Kidney capillary endothelial cell (primary cell): ENCODE measurements around the gene KIF4A.

ENCODE experiments used
- DNase-seq: peaks from one replicate; pipeline ENCODE4 v3.0.0-alpha.2; 2018; ENCODE audit warnings: low spot score

The KIF4A gene

DNA sequence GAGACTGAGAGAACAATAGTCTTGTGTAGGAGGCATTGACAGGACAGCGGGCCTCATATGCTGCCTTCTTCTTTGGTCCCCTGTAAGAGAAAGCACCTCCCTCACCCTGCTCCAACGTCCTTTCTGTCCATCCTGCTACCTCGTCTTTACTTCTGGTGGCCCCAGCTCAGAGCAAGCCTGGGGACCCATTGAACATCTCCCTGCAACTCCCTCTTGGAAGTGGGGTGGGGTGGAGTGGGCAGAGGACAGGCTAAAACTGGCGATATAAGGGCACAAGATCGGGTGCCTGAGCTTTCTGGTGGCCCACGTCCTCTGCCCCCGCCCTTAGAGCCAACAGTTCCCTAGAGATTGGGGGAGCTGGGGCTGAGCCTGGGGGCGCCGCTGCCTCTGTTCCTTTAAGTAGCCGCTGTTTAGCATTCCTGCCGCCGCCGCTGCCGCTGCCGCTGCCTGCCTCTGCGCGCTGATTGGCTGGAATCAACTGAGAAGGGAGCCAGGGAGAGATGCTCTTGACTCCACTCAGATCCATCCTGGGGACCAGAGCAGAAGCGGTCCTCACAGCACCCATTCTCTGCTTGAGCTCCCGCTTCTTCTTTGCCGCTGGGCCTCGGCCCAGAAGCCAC, 154.5 kb downstream of the KIF4A start, which contains the start of gene DLG3:
DLG3 (plus strand) TSS at position 510 of the 620 bp plus-strand sequence. CDS start 367 bp downstream, outside the sequence.
- DNase-seq = no peak

DNA sequence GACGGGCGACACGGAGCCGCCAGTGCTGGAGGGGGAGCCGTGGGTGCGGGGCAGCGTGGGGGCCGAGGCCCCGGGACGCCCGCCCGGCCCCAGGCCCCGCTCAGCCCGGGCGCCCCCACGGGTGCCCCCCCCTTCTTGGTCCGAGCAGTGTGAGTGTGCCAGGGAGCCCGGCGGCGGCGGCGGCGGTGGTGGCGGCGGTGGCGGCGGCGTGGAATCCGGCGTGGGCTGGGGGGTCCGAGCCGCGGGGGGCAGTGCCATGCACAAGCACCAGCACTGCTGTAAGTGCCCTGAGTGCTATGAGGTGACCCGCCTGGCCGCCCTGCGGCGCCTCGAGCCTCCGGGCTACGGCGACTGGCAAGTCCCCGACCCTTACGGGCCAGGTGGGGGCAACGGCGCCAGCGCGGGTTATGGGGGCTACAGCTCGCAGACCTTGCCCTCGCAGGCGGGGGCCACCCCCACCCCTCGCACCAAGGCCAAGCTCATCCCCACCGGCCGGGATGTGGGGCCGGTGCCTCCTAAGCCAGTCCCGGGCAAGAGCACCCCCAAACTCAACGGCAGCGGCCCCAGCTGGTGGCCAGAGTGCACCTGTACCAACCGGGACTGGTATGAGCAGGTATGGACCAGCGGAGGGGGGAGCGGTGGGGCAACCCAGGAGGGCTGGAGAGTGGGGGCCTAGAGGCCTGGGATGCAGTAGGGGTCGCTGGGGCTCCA, 155.2 kb downstream of the KIF4A start:
- no peak for DNase-seq

DNA sequence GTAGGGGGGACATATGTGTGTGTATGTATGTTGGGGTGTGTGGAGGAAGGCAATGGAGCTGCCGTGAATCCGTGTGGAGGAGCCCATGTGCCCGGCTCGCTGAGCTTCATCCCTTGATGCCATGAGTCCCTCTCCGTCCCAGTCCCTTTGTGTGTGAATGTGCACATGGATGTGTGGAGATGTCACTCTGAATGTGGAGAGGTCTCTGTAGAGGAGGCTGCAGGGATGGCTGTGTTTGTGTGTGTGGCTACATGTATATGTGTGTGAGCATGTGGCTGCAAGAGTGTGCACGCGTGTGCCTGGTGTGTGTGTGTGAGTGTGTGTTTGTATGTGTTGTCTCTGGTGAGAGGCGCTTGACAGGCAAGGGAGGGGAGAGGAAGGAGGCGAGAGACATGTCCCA, 156.0 kb downstream of the KIF4A start:
- no peak for DNase-seq

DNA sequence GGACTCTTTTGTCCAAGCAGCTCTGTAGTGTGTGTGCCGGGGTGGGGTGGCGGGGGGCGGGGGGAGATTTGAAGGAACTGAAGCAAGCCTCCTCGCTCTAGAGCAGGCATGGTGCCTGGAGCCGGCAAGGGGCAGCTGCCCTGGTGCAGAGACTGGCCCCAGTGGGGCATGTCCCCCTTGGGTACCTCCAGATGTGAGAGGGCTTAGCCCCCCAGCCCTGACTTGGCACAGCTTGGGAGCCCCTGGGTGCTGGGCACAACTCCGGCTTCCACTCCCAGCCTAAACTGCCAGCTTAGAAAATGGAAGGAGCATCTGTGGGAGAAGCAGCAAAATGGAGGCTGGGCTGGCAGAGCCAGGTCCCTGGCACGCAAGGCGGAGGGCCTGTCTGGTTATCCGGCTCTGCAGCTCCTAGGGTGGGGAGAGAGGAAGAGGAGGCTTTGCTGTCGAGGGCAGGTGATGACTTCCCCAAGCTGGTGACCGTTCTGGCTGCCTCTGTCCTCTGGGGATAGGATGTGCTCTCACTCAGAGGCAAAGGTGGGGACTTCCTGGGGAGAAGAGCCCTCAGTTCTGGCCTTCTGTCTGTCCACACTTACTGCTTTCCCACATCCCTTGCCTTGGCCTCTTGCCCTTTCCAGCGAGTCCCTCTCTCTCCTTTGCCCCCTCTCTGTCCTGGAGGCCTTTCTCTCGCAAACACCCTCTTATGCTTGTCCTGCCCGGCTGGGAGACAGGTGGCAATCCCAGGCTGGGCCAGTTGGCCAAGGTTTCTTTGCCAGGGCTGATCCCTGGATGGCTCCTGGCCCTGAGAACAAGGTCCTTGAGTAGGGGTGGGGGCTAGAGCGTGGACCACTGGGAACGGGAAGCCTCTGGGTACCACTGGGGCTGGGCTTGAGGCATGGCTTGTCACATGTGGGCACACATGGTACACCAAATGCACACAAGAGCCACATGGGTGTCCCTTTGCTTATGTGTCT, 156.8 kb downstream of the KIF4A start:
- no peak for DNase-seq

DNA sequence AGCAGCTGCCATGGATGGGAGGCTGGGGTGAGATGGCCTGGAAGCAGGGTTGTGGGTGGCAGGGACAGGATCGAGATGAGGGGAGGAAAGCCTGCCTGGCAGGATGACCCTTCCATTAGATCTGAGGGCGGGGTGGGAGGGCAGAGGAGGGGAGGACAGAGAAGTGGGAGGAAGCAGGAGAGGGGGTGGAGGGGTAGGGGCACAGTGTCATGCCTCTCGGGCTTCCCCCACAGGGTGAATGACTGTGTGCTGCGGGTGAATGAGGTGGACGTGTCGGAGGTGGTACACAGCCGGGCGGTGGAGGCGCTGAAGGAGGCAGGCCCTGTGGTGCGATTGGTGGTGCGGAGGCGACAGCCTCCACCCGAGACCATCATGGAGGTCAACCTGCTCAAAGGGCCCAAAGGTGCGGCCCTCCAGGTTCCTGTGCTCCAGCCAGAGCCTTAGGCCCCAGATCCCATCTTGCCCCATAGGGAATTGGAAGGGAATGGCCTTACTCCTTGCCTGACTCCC, 159.6 kb downstream of the KIF4A start:
- no peak for DNase-seq

DNA sequence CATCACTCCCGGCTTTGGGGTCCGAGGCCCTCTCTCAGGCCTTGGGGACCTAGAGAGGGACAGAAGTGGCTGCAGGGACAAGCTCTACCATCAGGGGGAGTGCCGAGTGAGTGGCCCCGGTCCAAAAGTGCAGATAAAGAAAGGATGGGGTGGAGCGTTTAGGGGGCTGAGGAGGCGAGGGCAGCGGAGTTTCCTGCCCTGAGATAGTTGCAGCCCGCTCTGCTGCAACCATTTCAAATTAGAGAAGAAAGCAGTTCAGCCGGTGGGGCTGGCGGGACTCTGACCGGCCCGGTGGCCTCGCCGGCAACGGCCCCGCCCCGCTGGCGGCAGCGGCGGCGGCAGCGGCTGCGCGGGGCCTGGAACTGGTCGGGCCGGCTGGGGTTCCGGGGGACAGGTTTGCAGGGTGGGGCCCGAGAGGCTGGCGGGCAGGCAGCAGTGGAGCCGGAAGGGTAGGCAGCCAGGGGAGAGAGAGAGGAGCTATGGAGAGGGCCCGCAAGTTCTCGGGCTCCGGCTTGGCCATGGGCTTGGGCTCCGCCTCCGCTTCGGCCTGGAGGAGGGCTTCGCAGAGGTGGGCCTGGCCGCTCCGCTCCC, 162.3 kb downstream of the KIF4A start:
- no peak for DNase-seq

DNA sequence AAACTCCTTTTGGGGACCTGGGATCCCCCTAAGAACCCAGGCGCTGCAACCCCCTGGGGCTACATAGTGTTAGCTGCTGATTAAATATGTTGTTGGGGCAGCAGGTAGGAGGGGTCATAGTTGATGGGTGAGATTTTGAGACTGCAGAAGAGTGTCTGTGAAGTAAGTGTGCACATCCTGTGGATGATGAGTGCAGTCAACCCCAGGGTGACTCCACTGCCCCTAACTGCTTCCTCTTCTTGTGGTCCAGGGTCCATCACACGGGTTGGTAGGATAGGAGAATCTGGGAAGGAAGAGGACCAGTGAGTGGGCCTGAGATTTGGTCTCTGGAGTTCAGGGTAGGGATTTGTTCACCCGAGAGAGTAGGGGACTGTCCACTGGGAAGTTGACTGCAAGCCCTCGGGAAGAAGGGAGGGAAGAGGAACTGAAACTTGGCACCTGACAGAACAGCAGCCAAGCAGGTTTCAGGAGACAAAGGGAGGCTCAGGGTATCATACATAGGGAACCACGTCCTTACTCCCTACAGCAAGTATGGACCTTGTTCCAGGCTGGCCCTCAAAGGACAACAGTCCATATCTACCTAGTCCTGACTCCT, 163.2 kb downstream of the KIF4A start:
- no peak for DNase-seq

DNA sequence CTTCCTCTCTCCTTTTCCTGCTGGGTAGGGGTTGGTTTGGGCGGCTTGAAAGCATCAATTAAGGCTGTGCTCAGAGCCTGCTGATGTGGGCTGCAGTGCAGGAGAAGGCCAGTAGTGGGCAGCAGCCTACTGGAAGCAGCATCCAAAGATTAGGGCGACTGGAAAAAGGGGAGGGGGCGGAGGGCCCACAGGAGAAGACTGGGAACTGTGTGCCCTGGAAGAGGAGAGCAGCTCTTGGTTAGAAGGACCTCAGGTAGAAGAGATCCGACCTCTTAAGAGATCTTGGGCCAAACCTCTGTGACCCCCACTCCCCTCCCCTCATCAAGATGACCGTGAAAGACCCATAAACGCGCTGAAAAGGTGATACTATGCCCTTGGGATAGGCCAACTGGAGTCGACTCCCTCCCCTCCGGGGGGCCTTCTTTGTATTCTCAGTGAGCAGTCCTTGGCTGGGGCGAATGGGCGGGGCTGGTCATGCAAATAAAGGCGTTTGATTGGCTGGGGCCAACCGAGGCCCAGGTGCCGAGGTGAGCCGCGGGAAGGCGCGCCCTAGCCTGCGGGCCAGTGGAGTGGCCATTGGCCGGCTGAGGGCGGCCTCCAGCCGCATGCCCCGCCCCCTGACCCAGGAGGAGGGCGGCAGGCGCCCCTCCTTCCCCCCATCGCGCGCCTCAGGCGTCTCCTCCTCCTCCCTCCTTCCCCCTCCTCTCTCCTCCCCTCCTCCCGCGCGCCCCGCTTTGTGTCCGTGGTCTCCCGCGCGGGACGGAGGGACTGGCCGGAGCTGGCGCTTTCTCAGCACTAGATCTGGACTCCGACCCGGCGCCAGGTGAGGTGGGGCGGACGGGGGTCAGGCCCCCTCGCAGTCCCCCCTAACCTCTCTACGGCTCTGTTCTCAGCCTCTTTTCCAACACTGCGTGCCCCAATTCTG, 164.8 kb downstream of the KIF4A start:
- no peak for DNase-seq

DNA sequence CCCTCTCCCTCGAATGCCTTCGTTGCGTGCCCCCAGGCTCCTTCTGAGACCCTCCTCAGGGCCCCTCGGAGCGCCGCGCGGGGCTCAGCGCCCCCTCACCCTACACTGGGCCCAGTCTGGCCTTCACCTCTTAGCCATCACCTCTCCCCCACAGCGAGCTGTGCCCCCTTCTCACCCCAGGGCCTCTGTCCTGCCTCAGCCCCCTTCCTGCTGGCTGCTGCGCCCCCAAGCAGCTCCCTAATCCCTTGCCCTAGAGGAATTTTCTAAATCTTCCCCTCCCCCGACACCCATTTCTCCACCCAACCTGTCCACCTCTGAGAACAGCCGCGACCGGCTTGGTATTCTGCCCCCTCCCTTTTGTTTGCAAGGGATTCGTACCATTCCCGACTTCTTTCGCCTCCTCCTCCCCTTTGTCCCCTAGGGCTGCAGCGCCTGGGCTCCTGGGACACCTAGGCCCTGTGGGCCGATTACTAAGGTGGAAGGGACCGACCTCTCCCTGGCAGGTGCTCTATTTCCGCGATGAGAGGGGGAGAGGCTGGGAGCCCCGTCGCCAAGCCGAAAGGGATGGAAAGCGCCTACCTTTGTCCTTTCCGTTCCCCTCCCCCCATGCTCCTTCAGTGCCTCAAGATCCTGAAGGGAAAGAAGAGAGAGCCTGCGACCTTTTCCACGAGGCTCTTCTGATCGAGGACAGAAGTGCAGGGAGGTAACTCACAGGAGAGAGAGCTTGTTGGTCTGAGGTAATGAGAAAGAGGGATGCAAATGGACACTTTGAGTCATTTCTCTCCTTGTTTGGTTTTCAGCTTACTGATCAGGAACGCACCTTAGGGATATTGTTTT, 165.7 kb downstream of the KIF4A start:
- DNase-seq = no peak

DNA sequence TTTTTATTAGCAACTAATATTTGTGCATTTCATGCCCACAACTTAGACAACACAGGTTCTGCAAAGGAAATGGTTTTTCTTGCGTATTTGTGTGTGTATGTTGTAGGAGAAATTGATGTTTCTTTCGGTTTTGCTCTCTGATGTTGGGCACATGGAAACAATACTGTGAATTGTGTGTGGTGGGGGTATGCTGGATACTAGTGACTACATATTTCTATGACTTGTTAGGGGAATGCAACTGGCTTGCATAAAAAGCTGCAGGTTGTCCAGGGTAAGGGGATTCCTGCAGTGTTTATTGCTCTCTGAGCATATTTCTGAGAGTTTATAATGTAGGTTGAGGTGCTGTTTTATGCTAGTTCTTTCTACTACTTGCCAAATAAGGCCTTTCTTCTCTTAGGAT, 166.4 kb downstream of the KIF4A start:
- no peak for DNase-seq

DNA sequence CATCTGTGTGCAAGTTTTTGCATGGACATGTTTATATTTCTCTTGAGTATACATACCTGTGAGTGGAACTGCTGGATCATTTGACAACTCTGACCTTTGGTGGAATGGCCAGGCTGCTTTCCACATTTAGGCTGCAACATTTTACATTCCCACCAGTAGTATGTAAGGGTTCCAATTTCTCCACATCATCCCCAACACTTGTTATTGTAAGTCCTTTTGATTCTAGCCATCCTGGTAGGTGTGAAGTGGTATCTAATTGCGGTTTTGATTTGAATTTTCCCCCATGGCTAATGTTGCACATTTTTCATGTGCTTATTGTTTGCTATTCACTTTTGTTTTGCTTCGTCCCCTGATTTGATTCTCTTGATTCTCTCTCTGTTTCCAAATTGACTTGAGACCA, 171.1 kb downstream of the KIF4A start:
- DNase-seq = no peak

DNA sequence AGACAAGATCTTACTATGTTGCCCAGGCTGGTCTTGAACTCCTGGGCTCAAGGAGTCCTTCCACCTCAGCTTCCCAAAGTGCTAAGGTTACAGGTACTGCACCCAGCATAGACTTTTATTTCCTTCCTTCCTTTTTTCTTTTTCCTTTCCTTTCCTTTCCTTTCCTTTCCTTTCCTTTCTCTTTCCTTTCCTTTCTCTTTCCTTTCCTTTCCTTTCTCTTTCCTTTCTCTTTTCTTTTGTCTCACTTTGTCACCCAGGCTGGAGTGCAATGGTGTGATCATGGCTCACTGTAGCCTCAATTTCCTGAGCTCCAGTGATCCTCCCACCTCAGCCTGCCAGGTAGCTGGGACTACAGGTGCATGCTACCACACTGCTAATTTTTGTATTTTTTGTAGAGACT, 174.1 kb downstream of the KIF4A start:
- no peak for DNase-seq

DNA sequence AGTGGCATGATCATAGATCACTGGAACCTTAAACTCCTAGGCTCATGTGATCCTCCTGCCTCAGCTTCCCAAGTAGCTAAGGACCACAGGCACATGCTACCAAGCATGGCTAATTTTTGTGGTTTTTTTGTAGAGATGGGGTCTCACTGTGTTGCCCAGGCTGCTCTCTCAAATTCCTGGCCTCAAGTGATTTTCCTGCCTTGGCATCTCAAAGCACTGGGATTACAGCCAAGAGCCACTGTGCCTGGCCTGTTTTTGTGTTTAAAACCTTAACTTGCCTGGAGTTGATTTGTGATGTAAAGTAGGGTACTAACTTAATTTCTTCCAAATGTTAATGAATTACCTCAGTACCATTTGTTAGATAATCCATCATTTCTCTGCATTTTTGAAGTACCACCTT, 177.1 kb downstream of the KIF4A start:
- DNase-seq = no peak

DNA sequence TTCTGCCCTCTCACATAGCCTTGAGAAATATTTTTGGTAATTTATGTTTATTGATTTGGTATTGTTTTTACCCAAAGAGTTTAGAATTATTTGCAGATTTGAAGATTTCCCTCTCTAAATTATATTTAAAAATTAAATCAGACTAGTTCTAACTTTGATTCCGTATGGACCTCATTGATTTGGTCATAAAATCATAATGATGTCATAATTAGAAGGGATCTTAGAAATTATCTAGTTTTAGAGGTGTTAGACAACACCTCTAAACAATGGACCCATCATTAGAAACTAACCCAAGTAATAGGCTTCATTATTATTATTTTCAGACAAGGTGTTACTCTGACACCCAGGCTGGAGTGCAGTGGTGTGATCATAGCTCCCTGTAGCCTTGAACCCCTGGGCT, 178.8 kb downstream of the KIF4A start:
- DNase-seq = no peak
